GM23338 (cell line): ENCODE data around the gene SPTB. TPM values are rescaled to one million over a fixed set of nuclear protein-coding genes. Genes with fewer than 3 reads are reported as not detected.

Source experiments
- ATAC-seq: fragments of 200-7000 bp; cut with Tn5 transposase; 3 replicates; pipeline ENCODE4 v1.9.1; 2020
- DNase-seq: peaks from one replicate; pipeline ENCODE4 v3.0.0-alpha.2; 2015; ENCODE audit warnings: low spot score
- H2AFZ ChIP-seq: fragments of 200-600 bp; sonication (generic); 2 replicates; pipeline ENCODE4 v1.8.0; 2016; ENCODE audit warnings: antibody characterized with exemption, mild to moderate bottlenecking, moderate library complexity
- H3F3A ChIP-seq: fragments of 200-600 bp; sonication (generic); replicated peaks from 2 replicates; pipeline ENCODE4 v1.8.0; 2017; ENCODE audit warnings: antibody characterized with exemption, mixed run types, low read depth
- H3K27ac ChIP-seq: fragments of 200-600 bp; sonication (generic); 2 replicates; pipeline ENCODE4 v1.6.1; 2016; ENCODE audit warnings: low read depth
- H3K27me3 ChIP-seq: fragments of 200-600 bp; sonication (generic); 2 replicates; pipeline ENCODE4 v1.8.0; 2016; ENCODE audit warnings: mild to moderate bottlenecking, mixed run types, moderate library complexity; ENCODE audit not compliant: insufficient read depth
- H3K36me3 ChIP-seq: fragments of 200-600 bp; sonication (generic); 2 replicates; pipeline ENCODE4 v1.8.0; 2016; ENCODE audit warnings: mild to moderate bottlenecking; ENCODE audit not compliant: insufficient read depth
- H3K4me1 ChIP-seq: fragments of 200-600 bp; sonication (generic); 2 replicates; pipeline ENCODE4 v1.8.0; 2016; ENCODE audit warnings: mild to moderate bottlenecking, moderate library complexity; ENCODE audit not compliant: insufficient read depth
- H3K4me2 ChIP-seq: fragments of 200-600 bp; sonication (generic); 2 replicates; pipeline ENCODE4 v1.7.1; 2017; ENCODE audit warnings: mixed run types
- H3K4me3 ChIP-seq: fragments of 200-600 bp; sonication (generic); 2 replicates; pipeline ENCODE4 v1.6.1; 2016; ENCODE audit warnings: mixed run types
- H3K79me2 ChIP-seq: fragments of 200-600 bp; sonication (generic); replicated peaks from 2 replicates; pipeline ENCODE4 v1.8.0; 2017; ENCODE audit warnings: mild to moderate bottlenecking; ENCODE audit not compliant: insufficient read depth
- H3K9me2 ChIP-seq: fragments of 200-600 bp; sonication (generic); 2 replicates; pipeline ENCODE4 v1.8.0; 2017; ENCODE audit not compliant: insufficient read depth
- H4K20me1 ChIP-seq: fragments of 200-600 bp; sonication (generic); replicated peaks from 2 replicates; pipeline ENCODE4 v1.8.0; 2017; ENCODE audit warnings: mild to moderate bottlenecking; ENCODE audit not compliant: insufficient read depth
- H3K27ac Mint-ChIP-seq: 2 replicates; pipeline ENCODE4 v1.8.0; 2020; ENCODE audit warnings: inconsistent platforms, mild to moderate bottlenecking, moderate library complexity, mixed read lengths
- H3K27me3 Mint-ChIP-seq: 3 replicates; pipeline ENCODE4 v1.8.0; 2022; ENCODE audit warnings: low read depth, mild to moderate bottlenecking, moderate library complexity, mixed read lengths, inconsistent platforms; ENCODE audit not compliant: insufficient read depth, poor library complexity
- H3K36me3 Mint-ChIP-seq: 3 replicates; pipeline ENCODE4 v1.8.0; 2021; ENCODE audit warnings: low read depth, mild to moderate bottlenecking, inconsistent platforms, moderate library complexity, mixed read lengths
- H3K4me1 Mint-ChIP-seq: 3 replicates; pipeline ENCODE4 v1.8.0; 2020; ENCODE audit warnings: mild to moderate bottlenecking, inconsistent platforms, mixed read lengths
- H3K4me3 Mint-ChIP-seq: 3 replicates; pipeline ENCODE4 v1.8.0; 2021; ENCODE audit warnings: moderate library complexity, mild to moderate bottlenecking, inconsistent platforms, mixed read lengths
- H3K9me3 Mint-ChIP-seq: 3 replicates; pipeline ENCODE4 v1.8.0; 2020; ENCODE audit warnings: moderate library complexity, mild to moderate bottlenecking, inconsistent platforms, mixed read lengths
- CREB1 ChIP-seq: fragments of 250-450 bp; sonication (Bioruptor Pico); IDR thresholded peaks from 2 replicates; pipeline ENCODE4 v1.5.0; 2020; ENCODE audit warnings: low read depth, mild to moderate bottlenecking, moderate library complexity
- CTCF ChIP-seq, 2 experiments: fragments of 200-600 bp in 1 of 2; sonication (generic) in 1 of 2; conservative IDR thresholded peaks; 2 replicates each; pipeline versions ENCODE4 v1.5.1 to v1.6.1; 2016 to 2017; ENCODE audit warnings: antibody characterized with exemption in 2 of 2, low read depth in 2 of 2, mild to moderate bottlenecking in 2 of 2, moderate library complexity in 1 of 2
- ETS1 ChIP-seq: IDR thresholded peaks from 2 replicates; pipeline ENCODE4 v1.6.1; 2016; ENCODE audit warnings: antibody characterized with exemption
- EZH2 ChIP-seq: fragments of 200-600 bp; sonication (generic); IDR thresholded peaks from one replicate; pipeline ENCODE4 v1.8.0; 2017; ENCODE audit warnings: antibody characterized with exemption, mild to moderate bottlenecking, low read depth; ENCODE audit not compliant: unreplicated experiment
- EZH2phosphoT487 ChIP-seq: fragments of 200-600 bp; sonication (generic); IDR thresholded peaks from one replicate; pipeline ENCODE4 v1.8.1; 2018; ENCODE audit warnings: antibody characterized with exemption; ENCODE audit not compliant: unreplicated experiment
- JUNB ChIP-seq: IDR thresholded peaks from one replicate; pipeline ENCODE4 v1.6.1; 2016; ENCODE audit warnings: antibody characterized with exemption; ENCODE audit not compliant: unreplicated experiment
- NANOG ChIP-seq: IDR thresholded peaks from 2 replicates; pipeline ENCODE4 v1.6.1; 2016; ENCODE audit warnings: antibody characterized with exemption, borderline replicate concordance
- POLR2AphosphoS5 ChIP-seq: IDR thresholded peaks from 2 replicates; pipeline ENCODE4 v1.6.1; 2016; ENCODE audit warnings: antibody characterized with exemption, low read depth
- REST ChIP-seq: IDR thresholded peaks from one replicate; pipeline ENCODE4 v1.6.1; 2018; ENCODE audit warnings: antibody characterized with exemption; ENCODE audit not compliant: unreplicated experiment
- STAT1 ChIP-seq: IDR thresholded peaks from one replicate; pipeline ENCODE4 v1.6.1; 2016; ENCODE audit warnings: antibody characterized with exemption; ENCODE audit not compliant: unreplicated experiment
- ZNF114 ChIP-seq: fragments of 250-450 bp; sonication (Bioruptor Pico); IDR thresholded peaks from 2 replicates; pipeline ENCODE4 v1.5.0; 2020; ENCODE audit warnings: mild to moderate bottlenecking, moderate library complexity
- ZNF331 ChIP-seq: fragments of 250-450 bp; sonication (Bioruptor Pico); IDR thresholded peaks from 2 replicates; pipeline ENCODE4 v1.5.0; 2020; ENCODE audit warnings: low read depth, mild to moderate bottlenecking, moderate library complexity
- ZNF462 ChIP-seq: fragments of 250-450 bp; sonication (Bioruptor Pico); IDR thresholded peaks from 2 replicates; pipeline ENCODE4 v1.5.0; 2020; ENCODE audit warnings: mild to moderate bottlenecking, moderate library complexity
- polyA plus RNA-seq: library from polyadenylated mRNA; unstranded; fragments of >200 nt; fragmentation: Nextera tagmentation; extraction: Ambion mirVana; gene quantifications from 2 replicates; pipeline ENCODE4 v1.2.1, GENCODE V29; 2016
- total RNA-seq: library from RNA; depleted of rRNA; stranded (reverse); fragments of >200 nt; shearing (Covaris generic); gene quantifications from 2 replicates; pipeline ENCODE4 v1.2.3, GENCODE V29; 2014

SPTB gene
- total and polyA plus RNA-seq, 2 experiments from 2014 or later, result 1.1 to 1.9 TPM

GRCh38 chr14:64848239-64848638 lies 31.5 kb downstream of the SPTB start:
- H3F3A ChIP-seq, result no peaks in the 10 kb centered on the region
- no peaks in the 10 kb centered on the region for H3K36me3 ChIP-seq
- no peaks in the 10 kb centered on the region for H3K79me2 ChIP-seq
- H3K4me2 ChIP-seq, result no peak overlapping the region
- no peak overlapping the region for H3K4me3 Mint-ChIP-seq
- peaks cover 25% of the 10 kb centered on the region for H3K4me1 Mint-ChIP-seq
- peaks cover 4% of the 10 kb centered on the region for H3K27me3 Mint-ChIP-seq
- H3K4me3 ChIP-seq, result no peak overlapping the region
- TF ChIP-seq EZH2phosphoT487, result no peak
- TF ChIP-seq CTCF (conservative IDR thresholded peaks at IDR 0.05; ENCODE audit: low read depth in 2 of 2), result no peak
- TF ChIP-seq ZNF114 (CRISPR knock-in tag), result no peak
- TF ChIP-seq STAT1, result no peak
- TF ChIP-seq JUNB, result no peak
- TF ChIP-seq ETS1, result no peak
- no peak for TF ChIP-seq POLR2AphosphoS5
- no peak for TF ChIP-seq REST
- no peak for TF ChIP-seq CREB1 (CRISPR knock-in tag)
- no peak for TF ChIP-seq NANOG
- TF ChIP-seq ZNF331, result no peak
- no peak for TF ChIP-seq ZNF462 (CRISPR knock-in tag)
- TF ChIP-seq EZH2, result no peak
- H3K9me2 ChIP-seq, result peaks cover 7% of the 10 kb centered on the region
- H3K9me3 Mint-ChIP-seq, result no peaks in the 10 kb centered on the region; the same call in 2 of the 3 replicates
- H3K27ac ChIP-seq, result no peak overlapping the region
- ATAC-seq (no peak), DNase-seq (no peak)
- H3K27me3 ChIP-seq, result no peaks in the 10 kb centered on the region
- peaks cover 12% of the 10 kb centered on the region for H3K4me1 ChIP-seq
- no peaks in the 10 kb centered on the region for H4K20me1 ChIP-seq
- no peak overlapping the region for H2AFZ ChIP-seq
- H3K36me3 Mint-ChIP-seq, result no peaks in the 10 kb centered on the region
- no peak overlapping the region for H3K27ac Mint-ChIP-seq
